GM21529 (cell line): ENCODE measurements around the gene S100A14.
A peak's percentile ranks its signal among the peaks of the same experiment; 100 is the strongest.
"Not testable (repeated sequence)": the region's sequence is repeated elsewhere in the genome, so short reads cannot be mapped to it uniquely, and the experiment has no call there.

Experiments
- ATAC-seq: cut with Tn5 transposase; IDR thresholded peaks from one replicate; pipeline ENCODE4 v1.9.1; 2021; ENCODE audit not compliant: unreplicated experiment

S100A14 gene

GRCh38 chr1:153588482-153588881, 27.6 kb downstream of the S100A14 start:
- no peak for ATAC-seq

GRCh38 chr1:153588033-153588432, 28.1 kb downstream of the S100A14 start:
- not testable (repeated sequence) for ATAC-seq

- ATAC-seq, result no peak
Observed at GRCh38 chr1:153587314-153587713, 28.8 kb downstream of the S100A14 start.

- ATAC-seq, result no peak
Observed at GRCh38 chr1:153586347-153586746, 29.8 kb downstream of the S100A14 start.

- no peak for ATAC-seq
Observed at GRCh38 chr1:153585006-153585405, 31.1 kb downstream of the S100A14 start.

- no peak for ATAC-seq
Observed at GRCh38 chr1:153583976-153584375, 32.1 kb downstream of the S100A14 start.

GRCh38 chr1:153583514-153583913, 32.6 kb downstream of the S100A14 start:
- not testable (repeated sequence) for ATAC-seq

GRCh38 chr1:153582836-153583235, 33.3 kb downstream of the S100A14 start:
- not testable (repeated sequence) for ATAC-seq

- ATAC-seq, result no peak
Observed at GRCh38 chr1:153578936-153579335, 37.2 kb downstream of the S100A14 start.

- no peak for ATAC-seq
Observed at GRCh38 chr1:153578490-153578889, 37.6 kb downstream of the S100A14 start.

- no peak for ATAC-seq
Observed at GRCh38 chr1:153577624-153578051, 38.5 kb downstream of the S100A14 start.

GRCh38 chr1:153577138-153577537, 39.0 kb downstream of the S100A14 start:
- ATAC-seq, result no peak

GRCh38 chr1:153575497-153575896, 40.6 kb downstream of the S100A14 start:
- not testable (repeated sequence) for ATAC-seq

- ATAC-seq, result not testable (repeated sequence)
Observed at GRCh38 chr1:153575081-153575491, 41.0 kb downstream of the S100A14 start.

GRCh38 chr1:153573351-153573750, 42.8 kb downstream of the S100A14 start:
- no peak for ATAC-seq

GRCh38 chr1:153572569-153573015, 43.5 kb downstream of the S100A14 start:
- ATAC-seq, result peak; percentile 80

GRCh38 chr1:153571706-153572105, 44.4 kb downstream of the S100A14 start:
- ATAC-seq, result no peak

GRCh38 chr1:153570874-153571273, 45.3 kb downstream of the S100A14 start:
- ATAC-seq, result no peak

GRCh38 chr1:153569465-153569864, 46.7 kb downstream of the S100A14 start:
- no peak for ATAC-seq

- ATAC-seq, result no peak
Observed at GRCh38 chr1:153568367-153569099, 47.6 kb downstream of the S100A14 start.

GRCh38 chr1:153567621-153568366, 48.3 kb downstream of the S100A14 start:
- ATAC-seq, result no peak
